Tibial nerve (tissue), 3 donors: ENCODE measurements around the gene SLC9A5.

ENCODE experiments used
- POLR2A ChIP-seq, 2 donors: fragments of 450-650 bp; IDR thresholded peaks; one replicate each; pipeline ENCODE4 v1.6.1; 2017; ENCODE audit warnings: antibody characterized with exemption in 2 of 2, mild to moderate bottlenecking in 2 of 2, moderate library complexity in 2 of 2
- TF ChIP-seq, protein P1 (sequence below), 5 experiments: fragments of 200-600 bp in 3 of 5; fragments of 450-650 bp in 2 of 5; sonication (generic) in 3 of 5; IDR thresholded peaks; one replicate each; pipeline ENCODE4 v1.5.1; 2016 to 2019; ENCODE audit warnings: antibody characterized with exemption in 5 of 5, mild to moderate bottlenecking in 3 of 5, moderate library complexity in 2 of 5

DNA sequence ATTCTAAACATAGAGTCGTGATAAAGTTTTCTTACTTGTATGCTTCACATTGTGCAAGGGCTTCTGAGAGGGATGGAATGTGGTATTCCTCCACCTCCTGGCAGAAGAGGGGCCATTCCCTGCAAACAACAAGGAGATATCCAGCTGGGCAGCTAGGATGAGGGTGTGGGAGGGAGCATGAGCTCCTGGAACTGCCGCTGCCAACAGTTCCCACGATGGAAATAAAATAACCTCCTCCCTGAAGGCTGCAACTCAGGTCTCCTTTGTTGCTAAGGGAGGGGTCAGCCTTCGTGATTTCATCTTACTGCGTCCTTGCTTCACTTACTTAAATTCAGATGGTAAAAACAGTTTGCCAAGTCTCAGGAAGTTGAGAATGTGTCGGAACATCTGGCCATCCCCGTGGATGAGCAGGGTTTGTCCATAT is 46.2 kb downstream of the SLC9A5 start:
- TF ChIP-seq POLR2A (IDR thresholded peaks at IDR 0.05) = no peak
- TF ChIP-seq, protein P1, sequence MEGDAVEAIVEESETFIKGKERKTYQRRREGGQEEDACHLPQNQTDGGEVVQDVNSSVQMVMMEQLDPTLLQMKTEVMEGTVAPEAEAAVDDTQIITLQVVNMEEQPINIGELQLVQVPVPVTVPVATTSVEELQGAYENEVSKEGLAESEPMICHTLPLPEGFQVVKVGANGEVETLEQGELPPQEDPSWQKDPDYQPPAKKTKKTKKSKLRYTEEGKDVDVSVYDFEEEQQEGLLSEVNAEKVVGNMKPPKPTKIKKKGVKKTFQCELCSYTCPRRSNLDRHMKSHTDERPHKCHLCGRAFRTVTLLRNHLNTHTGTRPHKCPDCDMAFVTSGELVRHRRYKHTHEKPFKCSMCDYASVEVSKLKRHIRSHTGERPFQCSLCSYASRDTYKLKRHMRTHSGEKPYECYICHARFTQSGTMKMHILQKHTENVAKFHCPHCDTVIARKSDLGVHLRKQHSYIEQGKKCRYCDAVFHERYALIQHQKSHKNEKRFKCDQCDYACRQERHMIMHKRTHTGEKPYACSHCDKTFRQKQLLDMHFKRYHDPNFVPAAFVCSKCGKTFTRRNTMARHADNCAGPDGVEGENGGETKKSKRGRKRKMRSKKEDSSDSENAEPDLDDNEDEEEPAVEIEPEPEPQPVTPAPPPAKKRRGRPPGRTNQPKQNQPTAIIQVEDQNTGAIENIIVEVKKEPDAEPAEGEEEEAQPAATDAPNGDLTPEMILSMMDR (IDR thresholded peaks at IDR 0.05) = no peak
